Measurements from ENCODE around the gene RCN2.

The RCN2 gene

GRCh38 chr15:76994971-76995945, 63.7 kb downstream of the RCN2 start, which contains the start of gene PSTPIP1:
TSS of gene PSTPIP1 (plus strand) at chr15:76995126. CDS start at chr15:76995574, 448 bp downstream.
- DNase-seq, result no peak

GRCh38 chr15:76996076-76996525, 64.6 kb downstream of the RCN2 start:
- no peak for DNase-seq

GRCh38 chr15:76996526-76997401, 65.2 kb downstream of the RCN2 start:
- no peak for DNase-seq

GRCh38 chr15:76998663-76999285, 67.2 kb downstream of the RCN2 start:
- no peak for DNase-seq

- no peak for DNase-seq
These were observed 68.4 kb downstream of the RCN2 start for GRCh38 chr15:76999996-77000395.

- DNase-seq, result no peak
These were observed 69.8 kb downstream of the RCN2 start for GRCh38 chr15:77001351-77001750.

- no peak for DNase-seq
These were observed 70.4 kb downstream of the RCN2 start for GRCh38 chr15:77001966-77002365.

- no peak for DNase-seq
These were observed 70.9 kb downstream of the RCN2 start for GRCh38 chr15:77002436-77002835.

- DNase-seq, result no peak
These were observed 71.7 kb downstream of the RCN2 start for GRCh38 chr15:77002954-77003912.

Measured in NCI-H187 (cell line).